ENCODE data around the gene ANKS1B.
"Not testable (repeated sequence)": the region's sequence is repeated elsewhere in the genome, so short reads cannot be mapped to it uniquely, and the experiment has no call there.

The ANKS1B gene

GRCh38 chr12:99036566-99036965 is 948.2 kb downstream of the ANKS1B start:
- no peak for DNase-seq

- no peak for DNase-seq
Measured at GRCh38 chr12:99035803-99036202, 948.9 kb downstream of the ANKS1B start.

GRCh38 chr12:99034201-99034600 is 950.5 kb downstream of the ANKS1B start:
- not testable (repeated sequence) for DNase-seq

- no peak for DNase-seq
Measured at GRCh38 chr12:99029511-99030271, 955.0 kb downstream of the ANKS1B start.

- no peak for DNase-seq
Measured at GRCh38 chr12:99027461-99027860, 957.3 kb downstream of the ANKS1B start.

GRCh38 chr12:99027055-99027393 is 957.7 kb downstream of the ANKS1B start:
- no peak for DNase-seq

- no peak for DNase-seq
Measured at GRCh38 chr12:99026332-99027054, 958.2 kb downstream of the ANKS1B start.

- no peak for DNase-seq
Measured at GRCh38 chr12:99024870-99025269, 959.9 kb downstream of the ANKS1B start.

GRCh38 chr12:99024191-99024590 is 960.5 kb downstream of the ANKS1B start:
- DNase-seq = no peak

- no peak for DNase-seq
Measured at GRCh38 chr12:99020871-99021270, 963.9 kb downstream of the ANKS1B start.

- no peak for DNase-seq
Measured at GRCh38 chr12:99019798-99020197, 964.9 kb downstream of the ANKS1B start.

- DNase-seq = no peak
Measured at GRCh38 chr12:99017971-99018370, 966.8 kb downstream of the ANKS1B start.

GRCh38 chr12:99009654-99010296 is 975.0 kb downstream of the ANKS1B start:
- no peak for DNase-seq

GRCh38 chr12:99005601-99006000 is 979.1 kb downstream of the ANKS1B start:
- DNase-seq = no peak

- DNase-seq = no peak
Measured at GRCh38 chr12:99004799-99005466, 979.8 kb downstream of the ANKS1B start.

- DNase-seq = no peak
Measured at GRCh38 chr12:99002731-99003130, 982.0 kb downstream of the ANKS1B start.

- DNase-seq = no peak
Measured at GRCh38 chr12:99002156-99002555, 982.6 kb downstream of the ANKS1B start.

GRCh38 chr12:98999559-98999958 is 985.2 kb downstream of the ANKS1B start:
- DNase-seq = no peak

- DNase-seq = no peak
Measured at GRCh38 chr12:98998697-98999299, 985.9 kb downstream of the ANKS1B start.

- DNase-seq = no peak
Measured at GRCh38 chr12:98997899-98998298, 986.8 kb downstream of the ANKS1B start.

GRCh38 chr12:98990648-98991047 is 994.1 kb downstream of the ANKS1B start:
- no peak for DNase-seq

- DNase-seq = no peak
Measured at GRCh38 chr12:98985156-98985555, 999.6 kb downstream of the ANKS1B start.

- DNase-seq = no peak
Measured at GRCh38 chr12:98983647-98984046, 1001.1 kb downstream of the ANKS1B start.
